Measurements from ENCODE around the gene NCOR2. TPM values are rescaled to one million over a fixed set of nuclear protein-coding genes. Genes with fewer than 3 reads are reported as not detected.
A peak's percentile ranks its signal among the peaks of the same experiment; 100 is the strongest.

NCOR2 gene
- total RNA-seq, 2 donors from 2014 or later = 228 to 229 TPM

DNA sequence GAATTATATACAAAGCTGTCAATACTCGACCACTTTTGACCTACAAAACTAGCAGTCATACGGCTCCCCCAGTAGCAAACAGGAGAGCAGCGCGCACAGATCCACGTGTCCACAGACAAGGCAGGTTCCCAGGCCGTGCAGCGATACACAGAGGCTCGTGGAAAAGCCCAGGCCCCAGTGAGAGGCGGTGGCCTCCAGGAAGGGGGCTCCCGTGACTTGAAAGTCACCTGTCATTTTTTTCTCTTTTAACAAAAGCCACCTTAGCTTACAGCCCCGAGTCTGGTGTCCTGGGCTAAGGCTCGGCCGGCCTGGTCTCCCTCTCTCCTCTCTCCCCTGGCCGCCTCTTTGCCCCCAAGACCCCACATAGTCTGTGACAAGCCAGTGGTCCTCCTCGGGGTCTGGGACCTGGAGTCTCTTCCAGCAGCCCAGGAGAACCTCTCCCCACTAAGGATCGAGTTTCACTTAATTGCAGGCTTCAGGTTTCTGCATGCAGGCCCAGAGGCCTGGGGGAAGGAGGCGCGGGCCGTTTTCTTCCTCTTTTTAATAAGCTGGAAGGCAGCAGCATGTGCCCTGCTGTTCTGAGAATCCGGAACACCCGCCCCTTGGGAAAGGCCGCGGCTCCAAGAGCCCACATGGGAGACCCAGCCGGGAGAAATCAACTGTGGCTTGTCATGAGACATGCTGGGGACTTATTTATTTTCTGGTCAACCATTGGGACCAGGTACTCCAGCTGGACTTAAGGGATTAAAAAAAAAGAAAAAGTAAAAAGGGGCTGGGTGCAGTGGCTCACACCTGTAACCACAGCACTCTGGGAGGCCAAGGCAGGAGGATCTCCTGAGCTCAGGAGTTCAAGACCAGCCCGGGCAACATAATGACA lies 15.9 kb downstream of the NCOR2 start:
- TF ChIP-seq CTCF (IDR thresholded peaks at IDR 0.05) = no peak
- Histone ChIP-seq H3K27ac (peak overlapping the region; percentile 41 to 60), H3K9me3 (no peaks in the 10 kb centered on the region), H3K4me3 (peak overlapping the region; percentile 24), H3K27me3 (replicated peaks; ENCODE audit: insufficient read depth) (no peaks in the 10 kb centered on the region), H3K4me1 (ENCODE audit: control insufficient read depth in 1 of 2, low read depth in 2 of 2) (peaks cover 53 to 80% of the 10 kb centered on the region in 2 donors), H3K36me3 (no peaks in the 10 kb centered on the region)
- no peak for DNase-seq (ENCODE audit: low spot score)
- no peak for ATAC-seq (ENCODE audit: insufficient number of reproducible peaks, low FRiP score, low read depth)

DNA sequence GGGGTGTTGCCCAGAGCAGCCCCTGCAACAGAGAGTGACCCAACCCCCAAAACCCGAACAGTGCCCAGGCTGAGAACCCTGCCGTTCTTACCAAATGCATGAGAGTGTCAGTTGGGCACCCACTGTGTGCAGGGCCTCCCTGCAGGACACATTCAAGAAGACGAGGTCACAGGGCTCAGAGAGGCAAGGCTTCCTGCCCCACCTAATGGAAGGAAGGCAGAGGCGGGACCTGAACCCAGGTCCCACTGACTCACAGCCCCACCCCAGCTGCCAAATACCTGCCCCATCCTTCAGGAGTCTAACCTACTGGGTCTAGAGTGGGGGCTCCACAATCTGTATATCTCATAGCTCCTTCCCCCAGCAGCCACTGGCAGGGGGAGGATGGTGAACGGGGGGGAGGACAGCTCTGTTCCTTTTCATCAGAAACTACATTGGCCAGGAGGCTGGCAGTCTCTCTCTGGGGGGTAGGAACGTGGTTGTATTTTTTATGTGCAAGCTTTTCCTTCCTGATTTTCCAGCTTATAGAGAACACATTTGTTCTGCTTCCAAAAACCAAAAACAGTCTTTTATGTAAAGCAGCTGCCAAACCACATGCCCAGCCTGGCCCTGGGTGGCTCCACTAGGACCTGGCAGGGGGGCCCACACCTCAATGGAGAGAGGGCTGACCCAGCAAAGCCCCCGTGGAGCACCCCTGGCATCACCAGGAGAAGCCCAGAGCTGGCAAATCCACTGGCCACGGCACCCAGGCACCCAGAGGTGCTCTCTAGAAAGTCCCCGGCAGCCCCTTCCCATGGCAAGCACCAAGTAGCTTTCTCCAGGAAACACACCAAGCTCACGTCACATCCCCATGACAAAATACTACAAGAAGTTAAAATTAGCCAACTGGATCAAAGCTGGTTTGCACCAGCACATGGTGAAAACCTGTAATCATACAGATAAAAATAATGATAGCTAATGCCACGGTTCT lies 17.0 kb downstream of the NCOR2 start:
- no peaks in the 10 kb centered on the region for H3K36me3 ChIP-seq
- H3K9me3 ChIP-seq = no peaks in the 10 kb centered on the region
- no peak overlapping the region for H3K4me3 ChIP-seq
- H3K27me3 ChIP-seq (replicated peaks; ENCODE audit: insufficient read depth) = no peaks in the 10 kb centered on the region
- H3K4me1 ChIP-seq (ENCODE audit: control insufficient read depth in 1 of 2, low read depth in 2 of 2) = peaks cover 53 to 79% of the 10 kb centered on the region in 2 donors
- no peak for ATAC-seq (ENCODE audit: insufficient number of reproducible peaks, low FRiP score, low read depth)
- H3K27ac ChIP-seq = peak overlapping the region; percentile 41 to 60
- DNase-seq (ENCODE audit: low spot score) = no peak
- no peak for TF ChIP-seq CTCF (IDR thresholded peaks at IDR 0.05)

DNA sequence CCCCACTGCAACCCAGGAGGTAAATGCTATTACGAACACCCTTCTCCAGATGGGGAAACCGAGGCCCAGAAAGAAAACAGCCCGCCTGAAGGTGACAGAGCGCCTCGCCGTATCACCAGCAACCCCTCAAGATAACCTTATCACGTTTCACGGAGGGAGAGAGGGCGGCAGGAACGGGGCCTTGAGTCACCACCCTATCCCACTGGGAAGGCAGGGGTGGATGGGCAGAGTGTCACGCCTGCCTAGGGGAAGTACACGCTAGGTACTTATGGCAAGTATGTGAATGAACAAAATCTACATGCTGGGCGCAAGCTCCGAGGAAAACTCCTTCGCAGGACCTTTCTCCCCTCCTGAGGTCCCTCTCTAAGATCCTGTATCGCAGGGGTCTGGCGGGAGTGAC lies 17.8 kb downstream of the NCOR2 start:
- H3K27ac ChIP-seq = peak overlapping the region in 1 of 2 donors; percentile 41
- DNase-seq (ENCODE audit: low spot score) = no peak
- ATAC-seq (ENCODE audit: insufficient number of reproducible peaks, low FRiP score, low read depth) = no peak
- no peaks in the 10 kb centered on the region for H3K9me3 ChIP-seq
- no peaks in the 10 kb centered on the region for H3K36me3 ChIP-seq
- H3K4me3 ChIP-seq = no peak overlapping the region
- no peaks in the 10 kb centered on the region for H3K27me3 ChIP-seq (replicated peaks; ENCODE audit: insufficient read depth)
- H3K4me1 ChIP-seq (ENCODE audit: control insufficient read depth in 1 of 2, low read depth in 2 of 2) = peaks cover 46 to 79% of the 10 kb centered on the region in 2 donors
- TF ChIP-seq CTCF (IDR thresholded peaks at IDR 0.05) = no peak

- no peak for ATAC-seq (ENCODE audit: insufficient number of reproducible peaks, low FRiP score, low read depth)
- peak overlapping the region; percentile 42 for H3K4me3 ChIP-seq
- no peaks in the 10 kb centered on the region for H3K9me3 ChIP-seq
- peak overlapping the region in 1 of 2 donors; percentile 27 for H3K27ac ChIP-seq
- H3K27me3 ChIP-seq (replicated peaks; ENCODE audit: insufficient read depth) = no peaks in the 10 kb centered on the region
- no peak for DNase-seq (ENCODE audit: low spot score)
- TF ChIP-seq CTCF (IDR thresholded peaks at IDR 0.05) = no peak
- no peaks in the 10 kb centered on the region for H3K36me3 ChIP-seq
- peaks cover 48 to 79% of the 10 kb centered on the region in 2 donors for H3K4me1 ChIP-seq (ENCODE audit: control insufficient read depth in 1 of 2, low read depth in 2 of 2)
Observed at GRCh38 chr12:124548854-124549378, 18.5 kb downstream of the NCOR2 start.

Measured in thoracic aorta (tissue), 2 donors.